Heart left ventricle (tissue), 13 donors: ENCODE data around the gene GNG7.

Source experiments
- CTCF ChIP-seq, 12 donors: fragments of 200-600 bp; sonication (generic) in 4 of 12; IDR thresholded peaks; one replicate each; pipeline versions ENCODE4 v1.5.0 to v1.8.0; 2018 to 2022; ENCODE audit warnings: antibody characterized with exemption in 12 of 12, mild to moderate bottlenecking in 5 of 12
- POLR2A ChIP-seq, 2 donors: fragments of 450-650 bp; IDR thresholded peaks; one replicate each; pipeline ENCODE4 v1.6.1; 2017; ENCODE audit warnings: antibody characterized with exemption in 2 of 2, mild to moderate bottlenecking in 2 of 2, moderate library complexity in 2 of 2
- donor health status: ischemic (EF 13 %, LVEDD 7.1; RV severe dilation, severe dysfunction).
- donor health status: DM: no; HTN: yes; CAD: no.
- donor health status: DM: no; HTN: no; CAD: no.
- donor health status: ischemic (EF 25% LVEDD 6.9; RV normal size, moderate dysfunction).
- donor health status: ischemic (EF 25% LVEDD 5.7; RV mildly dilated, moderate dysfunction).
- donor health status: ischemic (EF 35%, LVEDD 5.7; RV mildly dilated, moderate dysfunction).
- donor health status: nonischemic (EF 11% LVEDD 7.7; RV severe dilation, severe dysfunction).
- donor health status: DM: yes; HTN: yes; CAD: no.
- donor health status: PGD.
- donor health status: ischemic (EF 29% LVEDD 5.4; RV normal size, mild dysfunction).
- donor health status: nonischemic (EF 23%, LVEDD 6.1; RV moderate dilation, normal function).

- TF ChIP-seq CTCF (IDR thresholded peaks at IDR 0.05) (no peak), POLR2A (IDR thresholded peaks at IDR 0.05) (no peak)
These were observed 92.9 kb downstream of the GNG7 start for GRCh38 chr19:2609389-2610116.
